Brain pericyte (primary cell): ENCODE data around the gene ELP4.

Experiments used
- DNase-seq: peaks from one replicate; pipeline ENCODE4 v3.0.0-alpha.2; 2012; ENCODE audit warnings: low read depth, low spot score

The ELP4 gene

DNA sequence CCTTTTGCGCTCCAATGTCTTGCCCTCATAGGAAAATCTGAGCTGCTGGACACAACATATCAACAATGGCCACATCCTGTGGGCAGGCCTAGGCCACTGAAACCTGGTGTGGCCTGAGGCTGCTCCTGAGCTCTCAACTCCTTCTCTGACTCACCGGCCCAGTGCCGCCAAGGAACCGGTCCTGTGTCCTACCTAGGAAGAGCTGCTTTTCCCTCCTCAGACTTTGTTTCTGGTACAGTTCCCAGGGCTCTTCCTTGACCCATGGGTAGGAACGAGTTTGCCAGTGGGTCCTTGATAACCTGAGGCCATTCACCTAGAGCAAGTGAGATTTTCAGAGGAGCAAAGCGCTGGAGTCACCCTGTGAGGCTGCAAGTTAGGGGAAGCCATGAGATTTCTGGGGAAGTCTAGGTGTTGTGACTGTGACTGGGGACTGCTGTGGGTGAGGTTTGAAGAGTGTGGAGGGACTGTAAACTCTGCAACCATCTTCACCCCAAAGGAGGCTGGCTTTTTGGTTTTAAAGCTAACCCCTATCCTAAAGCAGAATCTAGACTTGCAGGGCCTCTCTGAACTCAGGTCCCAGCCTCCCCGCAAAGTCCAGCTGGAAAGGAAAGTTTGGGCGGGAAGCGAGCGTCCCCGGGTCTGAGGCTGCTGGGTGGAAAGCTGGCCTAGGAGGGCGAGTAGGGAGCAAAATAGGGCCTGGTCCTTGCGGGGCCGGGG, 313.5 kb downstream of the ELP4 start:
- DNase-seq: no peak

DNA sequence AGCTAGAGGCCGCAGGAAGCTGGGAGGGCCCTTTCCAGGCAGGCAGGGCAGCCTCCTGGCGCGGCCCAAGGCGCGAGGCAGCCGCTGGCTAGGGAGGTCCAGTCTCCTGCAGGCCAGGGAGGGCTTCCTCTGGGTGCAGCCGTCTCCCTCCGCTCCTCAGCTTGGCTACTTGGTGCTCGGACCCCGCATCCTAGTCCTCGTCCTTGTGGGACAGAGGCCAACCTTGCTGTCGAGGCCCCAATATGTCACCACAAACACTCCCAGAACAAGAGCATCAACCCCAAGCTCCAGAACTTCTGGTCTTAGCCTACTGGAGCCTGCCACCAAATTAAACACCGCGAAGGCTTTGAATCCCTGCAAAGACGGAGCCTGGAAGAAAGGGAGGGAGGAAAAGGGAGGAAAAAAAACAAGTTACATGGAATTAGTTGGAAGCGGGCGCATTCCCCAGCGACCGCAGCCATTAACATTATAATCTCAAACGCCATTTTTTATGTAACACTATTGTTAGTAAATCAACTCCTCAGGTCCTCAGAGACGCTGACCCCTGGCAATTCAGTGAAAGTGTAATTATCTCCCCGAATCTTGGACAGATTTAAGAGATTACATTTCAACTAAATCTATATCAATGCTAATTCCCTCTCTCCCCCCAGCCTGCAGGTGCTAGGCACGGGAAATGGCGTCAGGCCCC, 314.2 kb downstream of the ELP4 start:
- DNase-seq: no peak

DNA sequence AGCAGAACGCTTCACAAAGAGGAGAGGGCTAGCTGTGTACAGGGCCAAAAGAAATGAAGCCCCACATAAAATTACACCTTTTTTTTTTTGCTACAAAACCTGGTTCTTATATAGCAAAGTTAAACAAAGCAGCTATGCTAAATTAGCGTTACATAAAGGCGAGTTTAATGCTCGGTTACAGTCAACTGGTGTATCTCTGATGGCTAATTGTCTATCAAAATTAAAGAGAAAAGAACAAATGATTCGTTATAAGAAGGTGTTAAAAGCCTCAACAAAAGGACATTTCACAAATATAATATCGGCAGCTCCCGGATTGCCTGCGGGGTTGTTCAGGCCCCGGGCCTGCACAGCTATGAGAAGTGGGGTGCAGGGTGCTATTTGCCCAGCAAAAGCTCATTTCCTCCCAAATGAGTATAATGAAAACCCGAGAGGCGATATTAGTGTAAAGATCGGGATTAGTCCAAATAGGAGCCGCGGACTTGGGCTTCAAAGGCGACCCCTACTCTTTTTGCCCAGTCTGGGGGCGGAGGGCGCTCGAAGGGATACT, 314.8 kb downstream of the ELP4 start:
- DNase-seq: no peak

DNA sequence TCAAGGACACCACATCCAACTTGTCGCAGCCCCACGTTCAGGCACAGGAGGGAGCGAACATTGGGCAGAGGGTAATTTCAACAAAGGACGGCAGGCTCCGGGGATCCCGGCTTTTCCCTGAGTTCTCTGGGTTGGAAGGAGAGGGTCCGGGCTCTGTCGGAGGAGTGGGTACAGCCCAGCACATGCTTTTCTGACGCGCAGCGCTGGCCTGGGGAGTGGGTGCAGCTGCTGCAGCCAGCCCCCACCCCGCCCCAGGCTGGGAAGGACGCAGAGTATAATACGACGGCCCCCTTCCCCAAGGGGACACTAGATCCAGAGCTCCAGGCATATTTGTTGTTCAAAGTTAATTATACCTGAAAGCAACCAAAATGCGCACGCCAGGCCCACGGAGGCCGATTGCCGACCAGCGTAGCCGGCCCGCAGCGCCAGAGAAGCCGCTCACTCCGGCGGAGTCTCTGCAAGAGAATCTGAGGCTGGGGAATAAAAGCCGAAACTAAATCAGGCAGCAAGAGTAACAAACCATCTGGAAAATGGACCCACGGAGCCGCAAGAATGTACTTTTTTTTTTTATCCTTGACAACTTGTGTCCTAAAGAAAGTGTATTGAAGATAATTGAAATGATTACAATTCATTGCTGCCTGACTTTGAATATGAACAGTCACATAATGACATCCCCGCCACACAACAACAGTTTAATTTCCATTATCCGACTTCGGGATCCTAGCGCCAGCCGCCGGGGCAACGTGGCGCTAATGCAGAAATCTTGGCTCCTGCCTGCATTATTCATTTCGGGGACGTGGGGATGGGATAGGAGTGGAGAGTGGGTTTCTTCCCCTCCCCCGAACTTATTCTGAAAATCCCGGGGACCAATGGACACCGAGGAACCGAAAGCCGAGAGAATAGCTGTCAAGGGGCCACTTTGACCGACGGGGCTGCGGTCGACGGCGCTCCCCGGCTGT, 315.6 kb downstream of the ELP4 start:
- DNase-seq: no peak

DNA sequence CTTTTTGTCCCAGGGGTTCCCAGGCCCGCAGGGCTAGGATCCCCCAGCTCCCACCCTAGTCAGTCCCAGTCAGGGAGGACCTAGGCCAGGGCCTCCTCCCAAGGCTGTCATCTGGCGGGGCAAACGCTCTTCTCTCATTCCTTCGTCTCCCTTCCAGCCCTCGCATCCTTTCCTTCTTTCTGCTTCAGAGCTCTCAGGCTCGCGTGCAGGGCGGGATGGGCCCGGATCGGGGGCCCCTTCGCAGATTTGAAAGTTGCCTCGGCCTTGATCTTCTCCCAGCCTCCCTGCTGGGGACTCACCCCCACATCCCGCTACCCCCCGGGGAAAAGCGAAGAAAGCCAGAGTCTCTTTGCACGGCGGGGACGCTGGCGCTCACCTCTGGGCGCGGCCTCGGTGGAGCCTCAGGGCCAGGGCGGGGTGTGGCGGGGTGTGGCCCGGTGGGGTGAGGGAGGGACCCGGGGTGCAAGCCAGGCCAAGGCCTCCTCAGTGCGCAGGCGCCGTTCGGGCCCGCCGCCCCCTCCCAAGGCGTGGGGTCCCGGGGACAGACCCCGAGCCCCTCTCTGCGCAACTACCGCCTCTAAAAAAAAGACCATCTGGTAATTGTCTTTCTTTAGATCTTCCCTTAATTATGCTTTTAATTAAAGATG, 316.4 kb downstream of the ELP4 start:
- no peak for DNase-seq

DNA sequence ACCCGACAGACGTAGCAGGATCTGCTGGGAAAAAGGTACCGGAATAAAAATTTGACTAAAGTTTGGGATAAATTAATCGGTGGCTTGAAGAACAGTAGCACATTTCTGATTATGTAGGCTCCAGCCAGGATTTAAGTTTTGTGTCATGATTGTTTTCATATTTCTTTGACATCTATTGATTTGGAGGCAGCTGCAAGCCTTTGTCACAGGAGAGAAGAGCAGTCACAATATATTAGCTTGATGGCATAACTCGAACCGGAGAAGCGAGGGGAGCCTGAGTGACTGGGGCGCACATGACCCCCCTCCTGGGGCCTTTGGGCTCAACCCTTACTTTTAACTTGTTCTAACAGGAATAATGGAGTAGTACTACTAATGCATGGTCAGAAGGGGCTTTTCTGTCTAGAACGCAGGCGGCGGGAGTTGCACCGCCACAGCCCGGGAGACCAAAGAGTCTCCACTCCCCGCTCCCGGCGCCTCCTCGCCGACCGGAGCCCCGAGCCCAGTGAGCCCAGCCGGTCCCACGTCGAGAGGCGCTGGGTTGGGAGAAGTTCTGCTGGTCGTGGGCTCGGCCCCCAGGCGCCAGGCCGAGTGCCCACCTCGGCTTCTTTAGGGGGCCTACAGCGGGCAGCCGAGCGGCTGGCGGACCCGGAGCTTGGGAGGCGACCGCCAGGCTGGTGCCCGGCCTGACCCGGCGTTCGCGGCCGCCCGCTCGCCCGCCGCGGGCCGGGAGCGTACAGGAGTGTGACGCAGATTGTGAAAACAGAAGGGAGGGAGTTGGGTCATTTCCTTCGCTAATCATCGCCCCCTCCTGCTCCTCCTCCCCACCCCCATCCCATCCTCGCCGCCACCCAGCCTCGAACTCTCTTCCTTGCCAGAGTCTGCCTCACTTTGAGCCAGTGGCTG, 317.2 kb downstream of the ELP4 start:
- DNase-seq: no peak

DNA sequence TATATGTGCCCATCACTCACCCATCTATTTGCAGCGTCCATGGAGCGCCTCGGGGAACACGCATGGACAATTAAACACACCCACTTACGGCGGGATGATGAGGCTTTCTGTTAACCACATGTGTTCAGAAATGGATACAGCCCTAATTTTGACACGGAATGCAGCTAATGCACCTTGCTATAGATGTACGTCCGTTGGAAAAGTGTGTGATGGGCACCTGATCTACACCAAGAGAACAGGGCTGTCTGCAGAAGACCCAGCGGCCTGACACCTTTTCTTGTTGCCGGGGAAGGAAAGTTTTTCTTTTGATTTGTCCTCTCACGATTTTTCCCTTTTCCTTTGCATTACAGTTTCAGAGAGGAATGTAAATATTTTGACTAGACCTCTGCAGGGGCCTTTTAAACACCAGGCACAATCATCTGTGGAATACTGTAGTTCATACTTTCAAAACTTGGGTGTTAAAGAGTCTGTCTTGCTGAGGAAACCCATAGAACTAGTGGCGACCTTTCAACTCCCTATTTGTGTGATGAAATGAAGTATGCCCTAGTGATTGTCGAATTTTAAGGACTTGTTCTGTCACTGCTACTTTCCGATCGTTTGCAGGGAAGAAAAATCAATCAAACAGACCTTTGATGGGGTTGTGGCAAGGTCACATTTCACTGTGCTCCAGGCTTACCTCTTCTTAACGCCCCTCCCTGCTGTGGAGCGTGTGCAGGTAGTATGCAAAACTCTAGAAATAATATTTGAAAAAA, 318.1 kb downstream of the ELP4 start:
- DNase-seq: no peak

DNA sequence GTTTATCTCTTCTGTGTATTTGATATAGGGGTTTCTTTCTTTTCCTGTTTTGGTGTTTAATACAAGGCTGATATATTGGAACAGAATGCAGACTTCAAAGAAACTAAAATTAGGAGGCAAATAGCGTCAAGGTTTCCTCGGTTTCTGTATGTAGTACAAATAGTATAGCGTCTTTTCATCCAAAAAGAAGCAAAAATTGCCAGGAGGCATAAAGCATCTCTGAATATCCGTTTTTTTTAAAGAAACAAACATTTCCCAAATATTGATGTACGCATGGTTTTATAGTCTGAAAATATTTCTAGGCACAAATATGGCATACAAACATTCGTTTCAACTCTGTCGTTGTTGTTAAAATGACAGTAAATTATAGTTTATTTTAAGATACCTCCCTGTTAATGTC, 318.6 kb downstream of the ELP4 start:
- DNase-seq: no peak

DNA sequence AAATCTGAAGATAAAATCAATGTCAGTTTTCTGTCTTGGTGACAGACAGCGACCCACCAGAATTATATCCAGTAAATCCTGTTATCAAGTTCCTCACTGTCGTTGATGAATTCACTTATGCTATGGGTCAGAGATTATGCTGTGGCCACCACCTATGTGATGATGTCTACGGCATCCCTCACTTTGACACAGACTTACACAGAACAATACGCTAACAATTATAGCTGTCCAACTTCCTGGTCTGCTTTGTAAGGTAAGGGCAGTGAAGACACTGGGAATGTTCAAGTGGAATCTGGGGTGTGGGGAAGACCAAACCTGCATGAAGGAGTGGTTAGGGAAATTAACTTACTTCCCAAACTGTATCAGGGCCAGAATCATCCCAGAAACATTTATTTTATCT, 320.8 kb downstream of the ELP4 start:
- no peak for DNase-seq

DNA sequence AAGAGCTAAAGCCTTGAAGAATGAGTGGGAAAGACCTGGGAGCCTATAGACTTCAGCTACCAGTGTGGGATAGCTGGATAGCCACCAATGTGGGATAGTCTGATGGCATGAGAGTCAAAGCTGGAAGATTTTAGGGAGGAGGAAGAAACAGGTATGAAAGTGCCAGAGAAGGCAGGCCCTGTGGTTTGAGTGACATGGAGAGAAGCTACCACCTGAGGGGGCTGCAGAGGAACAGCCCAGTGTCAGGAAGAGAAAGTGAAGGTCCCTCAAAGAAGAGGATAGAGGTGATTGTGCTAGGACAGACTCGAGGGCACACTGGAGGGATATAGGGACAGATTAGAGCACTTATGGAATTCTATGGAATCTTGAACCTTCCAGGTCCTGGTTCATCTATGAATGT, 324.7 kb downstream of the ELP4 start:
- no peak for DNase-seq
